SK-N-SH treated with all-trans-retinoic acid at 6 μM for 48 hours (cell line): ENCODE data around the gene GPN1.

ENCODE experiments used
- ARNTL ChIP-seq: fragments of 450-650 bp; formaldehyde crosslinking; IDR thresholded peaks from 2 replicates; pipeline ENCODE4 v1.5.0; 2020; ENCODE audit warnings: low read depth, mild to moderate bottlenecking, moderate library complexity, borderline replicate concordance
- ESRRG ChIP-seq: fragments of 250-450 bp; sonication (Bioruptor Pico); IDR thresholded peaks from 2 replicates; pipeline ENCODE4 v1.6.1; 2021; ENCODE audit warnings: mild to moderate bottlenecking
- GLIS3 ChIP-seq: fragments of 250-450 bp; sonication (Bioruptor Pico); IDR thresholded peaks from 2 replicates; pipeline ENCODE4 v1.5.0; 2020; ENCODE audit warnings: mild to moderate bottlenecking, moderate library complexity
- RARB ChIP-seq: fragments of 250-450 bp; sonication (Bioruptor Pico); IDR thresholded peaks from 2 replicates; pipeline ENCODE4 v1.8.0; 2021; ENCODE audit warnings: mild to moderate bottlenecking, moderate library complexity
- SNAI2 ChIP-seq: fragments of 250-450 bp; sonication (Bioruptor Pico); IDR thresholded peaks from 2 replicates; pipeline ENCODE4 v1.5.0; 2020; ENCODE audit warnings: mild to moderate bottlenecking, moderate library complexity
- ZC3H10 ChIP-seq: fragments of 250-450 bp; sonication (Bioruptor Pico); IDR thresholded peaks from 2 replicates; pipeline ENCODE4 v1.5.1; 2021; ENCODE audit warnings: mild to moderate bottlenecking, moderate library complexity
- ZFP30 ChIP-seq: fragments of 450-650 bp; formaldehyde crosslinking; IDR thresholded peaks from 2 replicates; pipeline ENCODE4 v1.5.0; 2022; ENCODE audit warnings: mild to moderate bottlenecking, moderate library complexity
- ZNF565 ChIP-seq: fragments of 450-650 bp; formaldehyde crosslinking; conservative IDR thresholded peaks from 2 replicates; pipeline ENCODE4 v1.5.0; 2020; ENCODE audit warnings: low read depth, mild to moderate bottlenecking, moderate library complexity
- ZNF70 ChIP-seq: fragments of 450-650 bp; formaldehyde crosslinking; IDR thresholded peaks from 2 replicates; pipeline ENCODE4 v1.5.0; 2020; ENCODE audit warnings: mild to moderate bottlenecking, moderate library complexity
- ZNF8 ChIP-seq: fragments of 450-650 bp; formaldehyde crosslinking; IDR thresholded peaks from 2 replicates; pipeline ENCODE4 v1.5.0; 2020; ENCODE audit warnings: mild to moderate bottlenecking, moderate library complexity
- TF ChIP-seq, protein P1 (sequence below): fragments of 250-450 bp; sonication (Bioruptor Pico); IDR thresholded peaks from 2 replicates; pipeline ENCODE4 v1.5.1; 2020; ENCODE audit warnings: low read depth, mild to moderate bottlenecking, moderate library complexity

DNA sequence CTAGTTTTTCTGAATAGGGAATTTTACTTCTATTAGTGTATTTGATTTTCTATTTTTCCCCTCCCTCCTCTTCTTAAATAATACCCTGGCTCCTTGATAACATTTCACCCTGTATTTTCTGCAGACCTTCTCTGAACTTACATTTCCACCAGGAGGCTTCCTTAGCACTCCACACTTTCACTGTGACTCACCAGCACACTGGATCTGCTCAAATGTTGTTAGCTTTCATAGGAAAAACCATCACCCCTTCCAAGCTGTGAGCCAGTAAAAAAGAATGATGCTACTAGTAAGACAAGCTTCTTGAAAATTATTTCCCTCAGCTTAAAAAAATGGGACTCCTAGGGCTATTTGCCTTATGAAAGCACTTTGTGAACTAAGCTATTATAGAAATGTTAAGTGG, 18.4 kb downstream of the GPN1 start:
- TF ChIP-seq, protein P1, sequence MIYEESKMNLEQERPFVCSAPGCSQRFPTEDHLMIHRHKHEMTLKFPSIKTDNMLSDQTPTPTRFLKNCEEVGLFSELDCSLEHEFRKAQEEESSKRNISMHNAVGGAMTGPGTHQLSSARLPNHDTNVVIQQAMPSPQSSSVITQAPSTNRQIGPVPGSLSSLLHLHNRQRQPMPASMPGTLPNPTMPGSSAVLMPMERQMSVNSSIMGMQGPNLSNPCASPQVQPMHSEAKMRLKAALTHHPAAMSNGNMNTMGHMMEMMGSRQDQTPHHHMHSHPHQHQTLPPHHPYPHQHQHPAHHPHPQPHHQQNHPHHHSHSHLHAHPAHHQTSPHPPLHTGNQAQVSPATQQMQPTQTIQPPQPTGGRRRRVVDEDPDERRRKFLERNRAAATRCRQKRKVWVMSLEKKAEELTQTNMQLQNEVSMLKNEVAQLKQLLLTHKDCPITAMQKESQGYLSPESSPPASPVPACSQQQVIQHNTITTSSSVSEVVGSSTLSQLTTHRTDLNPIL (CRISPR knock-in tag) = no peak
- TF ChIP-seq ZNF8 (no peak), SNAI2 (CRISPR knock-in tag) (no peak), ZNF70 (no peak), ESRRG (no peak), ARNTL (CRISPR knock-in tag) (no peak), ZNF565 (CRISPR knock-in tag) (no peak), RARB (CRISPR knock-in tag) (no peak), GLIS3 (CRISPR knock-in tag) (no peak), ZFP30 (no peak), ZC3H10 (CRISPR knock-in tag) (no peak)
